Upper lobe of right lung (tissue), 1 donor: ENCODE data around the gene ARL5A. TPM values are rescaled to one million over a fixed set of nuclear protein-coding genes. Genes with fewer than 3 reads are reported as not detected.

ENCODE experiments used
- ATAC-seq: fragments of 200-7000 bp; cut with Tn5 transposase; one replicate; pipeline ENCODE4 v1.9.1; 2020; ENCODE audit warnings: mild to moderate bottlenecking, moderate library complexity
- DNase-seq: peaks from one replicate; pipeline ENCODE4 v3.0.0-alpha.2; 2020
- H3K27ac ChIP-seq: fragments of 200-600 bp; one replicate; pipeline ENCODE4 v1.8.0; 2022
- H3K27me3 ChIP-seq: fragments of 200-600 bp; one replicate; pipeline ENCODE4 v1.8.0; 2022; ENCODE audit warnings: mild to moderate bottlenecking
- H3K36me3 ChIP-seq: fragments of 200-600 bp; one replicate; pipeline ENCODE4 v1.8.0; 2022
- H3K4me1 ChIP-seq: fragments of 200-600 bp; one replicate; pipeline ENCODE4 v1.8.0; 2022
- H3K4me3 ChIP-seq: fragments of 200-600 bp; one replicate; pipeline ENCODE4 v1.8.0; 2022; ENCODE audit warnings: mild to moderate bottlenecking
- H3K9me3 ChIP-seq: fragments of 200-600 bp; one replicate; pipeline ENCODE4 v1.8.0; 2022
- CTCF ChIP-seq: fragments of 200-600 bp; IDR thresholded peaks from one replicate; pipeline ENCODE4 v1.8.0; 2022; ENCODE audit warnings: antibody characterized with exemption
- intact Hi-C: fragments of 100-400 bp; cut with DNase I; formaldehyde crosslinking; loops from one replicate; pipeline ENCODE4 v1.11.0; 2022
- total RNA-seq: library from RNA; stranded (reverse); fragmentation: NEBNext Ultra II Directional; extraction: Animal tissue kit (Norgen Biotek cat#: 25700); gene quantifications from one replicate; pipeline ENCODE4 v1.2.1, GENCODE V29; 2021
- donor health status: DM: no; HTN: yes; CAD: no; lungs with severe emphysema.

Gene ARL5A
- total RNA-seq, 1 donor from 2014 or later = 56.6 TPM

GRCh38 chr2:151852260-151853069 lies 24.2 kb upstream of the ARL5A start:
- intact Hi-C loops = no loop called here
- H3K4me1 ChIP-seq = peaks cover 6% of the 10 kb centered on the region
- DNase-seq = no peak
- no peak for TF ChIP-seq CTCF
- H3K27me3 ChIP-seq = no peaks in the 10 kb centered on the region
- no peak overlapping the region for H3K27ac ChIP-seq
- no peaks in the 10 kb centered on the region for H3K36me3 ChIP-seq
- H3K9me3 ChIP-seq = no peaks in the 10 kb centered on the region
- ATAC-seq = no peak
- H3K4me3 ChIP-seq = no peak overlapping the region

GRCh38 chr2:151851761-151852160 lies 23.5 kb upstream of the ARL5A start:
- intact Hi-C loops = no loop called here
- Histone ChIP-seq H3K9me3 (no peaks in the 10 kb centered on the region), H3K27ac (no peak overlapping the region), H3K4me1 (peaks cover 6% of the 10 kb centered on the region), H3K4me3 (no peak overlapping the region), H3K36me3 (no peaks in the 10 kb centered on the region), H3K27me3 (no peaks in the 10 kb centered on the region)
- DNase-seq = no peak
- peak; percentile 63 for ATAC-seq
- TF ChIP-seq CTCF = no peak

- Histone ChIP-seq H3K27me3 (no peaks in the 10 kb centered on the region), H3K27ac (no peak overlapping the region), H3K4me3 (no peak overlapping the region), H3K4me1 (peaks cover 6% of the 10 kb centered on the region), H3K9me3 (no peaks in the 10 kb centered on the region), H3K36me3 (no peaks in the 10 kb centered on the region)
- DNase-seq = no peak
- intact Hi-C loops = no loop called here
- no peak for TF ChIP-seq CTCF
- ATAC-seq = peak; percentile 83
Observed at GRCh38 chr2:151849413-151850010, 21.3 kb upstream of the ARL5A start.

- intact Hi-C loops = no loop called here
- DNase-seq (no peak), ATAC-seq (no peak)
- Histone ChIP-seq H3K36me3 (no peaks in the 10 kb centered on the region), H3K9me3 (no peaks in the 10 kb centered on the region), H3K27me3 (no peaks in the 10 kb centered on the region), H3K4me3 (no peak overlapping the region), H3K4me1 (no peaks in the 10 kb centered on the region), H3K27ac (no peak overlapping the region)
- TF ChIP-seq CTCF = no peak
Observed at GRCh38 chr2:151845884-151846283, 17.7 kb upstream of the ARL5A start.

GRCh38 chr2:151845481-151845880 lies 17.3 kb upstream of the ARL5A start:
- intact Hi-C loops = no loop called here
- no peak for TF ChIP-seq CTCF
- Histone ChIP-seq H3K27me3 (no peaks in the 10 kb centered on the region), H3K36me3 (no peaks in the 10 kb centered on the region), H3K4me3 (no peak overlapping the region), H3K4me1 (no peaks in the 10 kb centered on the region), H3K9me3 (no peaks in the 10 kb centered on the region), H3K27ac (no peak overlapping the region)
- ATAC-seq (no peak), DNase-seq (no peak)
